HG02938 (cell line): ENCODE results near the gene OMP.

Experiments used
- ATAC-seq: cut with Tn5 transposase; IDR thresholded peaks from one replicate; pipeline ENCODE4 v1.9.1; 2021; ENCODE audit warnings: mild to moderate bottlenecking, moderate library complexity; ENCODE audit not compliant: unreplicated experiment

OMP gene

DNA sequence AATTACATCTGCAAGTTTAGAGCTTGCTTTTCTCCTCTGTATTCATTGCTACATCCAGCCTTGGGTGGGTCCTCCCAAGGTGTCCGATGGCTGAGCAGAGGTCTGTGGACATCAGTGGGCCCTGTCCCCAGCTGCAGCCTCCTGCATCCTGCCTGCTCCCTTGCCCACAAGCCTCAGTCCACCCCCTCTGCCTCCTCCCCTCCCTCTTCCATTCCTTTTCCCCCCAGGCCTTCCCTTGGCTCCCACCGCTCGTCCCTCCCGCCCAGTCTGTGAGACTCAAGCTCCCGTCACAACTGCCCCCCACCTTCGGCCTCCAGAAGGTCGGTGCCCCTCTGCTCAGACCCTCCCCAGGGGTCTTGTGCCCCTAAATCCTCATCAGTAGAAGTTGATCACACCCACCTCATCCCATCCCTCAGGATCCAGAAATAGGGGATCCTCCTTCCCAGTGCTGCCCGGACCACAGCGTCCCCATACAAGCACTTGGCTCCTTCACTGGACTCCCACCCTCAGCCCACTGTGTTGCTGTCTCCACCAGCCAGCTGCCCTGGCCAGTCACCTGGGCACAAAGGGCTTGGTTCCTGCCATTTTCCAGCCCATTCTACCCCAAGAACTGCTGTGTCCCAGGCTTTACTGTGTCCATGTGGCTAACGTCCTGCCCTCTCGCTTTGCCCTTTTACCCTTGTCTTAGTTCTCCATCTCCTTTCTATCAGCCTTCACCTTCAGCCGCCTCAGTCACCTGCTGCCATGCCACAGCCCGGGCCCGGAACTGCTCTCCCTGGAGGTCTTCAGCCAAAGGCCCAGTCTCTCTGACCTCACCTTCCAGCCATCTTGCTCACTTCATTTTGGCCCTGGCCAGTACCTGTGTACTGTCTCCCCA, 2.2 kb upstream of the OMP start:
- no peak for ATAC-seq

GRCh38 chr11:77101043-77101537, 1.6 kb upstream of the OMP start:
- no peak for ATAC-seq

DNA sequence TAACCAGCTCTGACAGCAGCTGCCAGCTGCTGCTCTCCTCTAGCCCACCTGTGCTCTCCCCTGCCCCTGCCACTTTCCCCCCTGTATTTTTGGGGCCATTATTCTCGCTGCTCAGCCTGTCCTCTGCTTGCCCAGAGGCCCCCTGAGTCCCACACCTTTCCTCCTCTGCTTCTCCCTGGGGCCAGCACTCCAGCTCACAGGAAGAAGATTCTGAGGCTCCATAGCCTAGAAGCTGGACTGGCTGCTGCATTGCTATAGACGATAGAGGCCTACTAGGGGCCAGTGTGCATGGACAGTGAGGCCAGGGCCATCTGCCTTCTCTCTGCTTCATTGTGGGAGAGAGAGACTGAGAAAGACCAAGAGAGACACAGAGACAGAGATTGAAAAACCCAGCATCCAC, 679 bp downstream of the OMP start:
- no peak for ATAC-seq

DNA sequence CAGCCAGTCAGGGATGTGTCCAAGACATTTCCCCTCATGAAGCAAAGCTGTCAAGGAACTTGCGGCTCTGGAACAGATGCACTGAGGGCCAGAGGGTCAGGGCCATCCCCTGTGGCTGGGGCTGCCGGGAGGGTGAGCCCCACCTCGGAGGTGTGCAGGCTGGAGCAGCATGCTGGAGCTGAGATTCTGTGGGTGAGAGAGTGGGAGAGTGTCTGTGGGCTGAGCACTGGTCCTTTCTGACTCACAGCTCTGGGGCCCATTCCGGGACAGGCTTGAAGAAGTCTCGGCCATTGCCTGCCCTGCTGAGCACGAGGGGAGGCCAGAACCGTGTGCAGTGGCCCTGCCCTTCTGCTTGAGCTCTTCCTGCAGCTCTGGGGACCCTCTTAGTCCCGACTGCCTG, 2.1 kb downstream of the OMP start:
- ATAC-seq, result no peak

- ATAC-seq, result no peak
Observed at GRCh38 chr11:77106321-77106720, 3.7 kb downstream of the OMP start.

DNA sequence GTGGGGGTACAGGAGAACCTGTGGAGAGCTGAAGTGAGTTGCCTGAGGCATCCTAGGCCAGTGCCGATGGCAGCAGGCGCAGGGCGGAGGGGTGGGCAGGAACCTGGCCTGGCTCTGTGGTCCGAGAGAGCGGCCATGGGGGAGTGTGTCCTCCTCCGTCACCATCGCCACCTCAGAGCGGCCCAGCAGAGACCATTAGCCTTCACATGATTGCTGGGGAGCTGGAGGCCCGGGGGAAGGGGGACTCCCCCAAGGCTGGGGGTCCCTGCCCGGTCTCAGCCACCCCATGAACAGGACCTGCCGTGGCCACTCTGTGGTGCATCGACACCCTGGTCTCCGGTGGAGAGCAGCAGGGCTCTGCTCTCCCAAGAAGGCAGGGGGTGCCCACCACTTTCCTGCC, 4.1 kb downstream of the OMP start:
- no peak for ATAC-seq

DNA sequence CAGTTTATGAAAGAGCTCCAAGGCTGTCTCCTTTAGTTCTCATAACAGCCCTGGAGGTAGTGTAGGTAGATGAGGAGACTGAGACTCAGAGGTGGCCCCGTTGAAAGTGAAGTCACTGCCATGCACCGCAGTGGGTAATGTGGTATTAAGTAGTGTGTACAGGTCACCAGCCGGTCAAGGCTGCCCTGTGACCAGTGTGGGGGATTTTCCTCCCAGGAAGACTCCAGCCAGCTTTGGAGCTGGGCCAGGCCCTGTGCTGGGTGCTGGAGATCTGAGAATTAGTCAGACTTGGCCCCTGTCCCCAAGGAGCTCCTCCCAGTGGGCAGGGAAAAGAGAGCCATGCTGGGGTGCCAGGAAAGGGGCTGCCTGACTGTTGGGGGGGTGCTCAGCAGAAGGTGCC, 5.3 kb downstream of the OMP start:
- ATAC-seq, result no peak

DNA sequence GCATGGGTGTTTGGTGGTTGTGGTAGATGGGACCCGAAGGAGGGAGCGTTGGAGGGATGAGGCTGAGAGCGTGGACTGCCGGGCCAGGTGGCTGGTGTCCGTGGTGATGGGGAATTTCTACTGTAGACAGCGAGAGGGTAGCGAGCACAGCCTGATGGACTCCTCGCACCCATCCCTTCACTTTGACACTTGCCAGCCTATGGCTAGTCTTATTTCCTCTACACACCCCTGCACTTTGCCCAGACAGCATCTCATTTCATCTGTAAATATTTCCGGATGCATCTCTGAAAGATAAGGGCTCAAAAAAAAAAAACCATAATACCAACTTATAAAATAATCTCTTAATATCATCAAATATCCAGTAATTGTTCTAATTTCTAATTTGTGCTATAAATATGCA, 5.8 kb downstream of the OMP start:
- ATAC-seq, result no peak

DNA sequence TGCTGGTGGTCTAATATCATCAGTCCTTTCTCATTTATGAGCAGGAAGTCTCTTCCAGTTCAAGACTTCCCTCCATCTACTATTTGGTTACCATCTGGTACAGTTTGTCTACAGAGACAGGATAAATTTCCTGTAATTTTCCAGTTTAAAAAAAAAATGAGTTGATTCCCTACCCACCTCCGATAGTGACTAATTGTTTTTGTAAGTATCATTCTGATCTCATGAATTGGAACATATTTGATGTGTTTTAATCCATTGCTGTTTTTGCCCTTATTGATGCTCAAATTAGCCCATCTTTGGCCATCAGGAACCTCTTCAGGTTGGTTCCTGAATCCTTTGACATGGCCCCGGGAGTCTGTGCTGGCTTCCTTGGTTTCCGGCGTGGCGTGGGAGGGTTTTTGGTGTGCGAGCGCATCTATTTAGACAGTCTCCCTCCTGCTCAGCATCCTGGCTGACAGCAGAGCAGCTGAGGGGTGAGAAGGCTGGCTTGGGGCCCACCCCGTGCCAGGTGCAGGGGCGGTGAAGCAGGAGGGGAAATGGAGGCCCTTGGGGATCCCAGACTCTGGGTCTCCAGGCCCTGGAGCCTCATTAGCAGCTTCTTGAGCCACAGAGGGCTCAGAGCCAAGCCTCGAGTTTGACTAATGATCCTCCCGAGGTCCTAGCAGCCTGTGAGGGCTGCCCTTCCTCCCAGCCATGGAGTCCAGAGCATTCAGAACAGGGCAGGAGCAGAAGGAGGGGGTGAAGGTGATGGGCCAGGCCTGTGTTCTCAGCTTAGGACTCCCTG, 6.8 kb downstream of the OMP start:
- ATAC-seq, result no peak

GRCh38 chr11:77110836-77111235, 8.2 kb downstream of the OMP start:
- no peak for ATAC-seq

DNA sequence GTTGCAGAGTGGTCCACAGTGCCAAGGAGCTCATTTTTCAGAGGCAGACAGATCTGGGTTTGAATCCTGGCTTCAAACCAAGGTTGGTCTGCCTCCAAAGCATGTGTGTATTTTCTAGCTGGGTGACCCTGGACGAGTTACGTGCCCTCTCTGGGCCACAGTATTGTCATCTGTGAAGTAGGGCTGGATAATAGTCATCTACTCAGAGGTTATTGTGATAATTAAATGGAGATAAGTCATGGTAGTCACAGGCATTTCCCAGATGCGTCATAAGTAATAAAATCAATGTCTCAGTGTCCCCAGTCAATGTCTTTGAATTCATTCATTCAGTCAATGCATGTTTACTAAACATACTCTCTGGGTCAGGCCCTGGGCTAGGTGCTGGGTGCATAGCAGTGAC, 8.6 kb downstream of the OMP start:
- no peak for ATAC-seq

DNA sequence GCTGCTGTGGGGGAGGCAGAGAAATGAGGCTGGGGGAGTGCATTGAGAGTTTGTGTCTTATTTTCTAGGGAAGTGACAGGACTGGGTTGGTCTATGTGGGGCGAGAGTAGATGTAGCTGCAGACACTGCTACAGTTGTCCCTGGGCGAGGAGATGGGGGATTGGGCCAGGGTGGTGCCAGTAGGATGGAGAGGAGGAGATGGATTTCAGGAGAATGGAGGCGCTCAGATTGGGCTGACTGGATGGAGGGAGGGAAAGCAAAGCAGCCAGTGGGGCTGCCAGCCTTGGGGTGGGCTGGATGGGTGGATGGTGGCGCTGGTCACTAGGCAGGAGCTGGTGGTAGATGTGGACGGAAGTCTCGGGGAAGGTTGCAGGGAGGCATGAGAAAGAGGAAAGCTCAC, 9.3 kb downstream of the OMP start:
- no peak for ATAC-seq

DNA sequence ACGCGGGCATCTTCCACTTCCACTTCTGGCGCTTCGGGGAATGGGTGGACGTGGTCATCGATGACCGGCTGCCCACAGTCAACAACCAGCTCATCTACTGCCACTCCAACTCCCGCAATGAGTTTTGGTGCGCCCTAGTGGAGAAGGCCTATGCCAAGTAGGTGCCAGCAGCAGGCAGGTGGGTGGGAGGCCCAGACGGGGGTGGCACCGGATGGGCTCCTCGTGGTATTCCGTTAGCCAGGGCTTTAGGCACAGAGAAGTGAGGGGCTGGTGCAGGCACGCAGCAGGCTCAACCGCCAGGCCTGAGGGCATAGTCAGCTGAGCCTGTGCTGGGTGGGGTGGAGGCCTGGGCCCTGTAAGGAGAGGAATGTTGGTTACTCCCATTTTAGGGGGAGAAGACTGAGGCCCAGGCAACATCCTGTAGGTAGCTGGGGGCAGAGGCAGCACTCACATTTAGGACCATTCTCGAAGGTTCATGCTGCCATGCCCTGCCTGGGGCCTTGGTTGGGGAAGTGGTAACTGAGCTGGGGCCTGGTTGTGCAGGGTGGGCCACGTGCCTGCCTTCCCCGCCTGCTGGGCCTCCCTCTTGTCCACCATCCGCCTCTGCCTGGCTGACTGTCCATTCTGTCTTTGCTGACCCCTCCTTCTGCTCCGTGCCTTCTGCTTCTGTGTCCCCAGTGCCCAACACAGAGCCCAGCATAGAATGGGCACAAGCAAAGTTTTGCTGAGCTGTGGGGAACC, 10.2 kb downstream of the OMP start:
- no peak for ATAC-seq

GRCh38 chr11:77113382-77114088, 10.9 kb downstream of the OMP start:
- ATAC-seq, result no peak

GRCh38 chr11:77114089-77114463, 11.4 kb downstream of the OMP start:
- ATAC-seq, result no peak

GRCh38 chr11:77115181-77115611, 12.6 kb downstream of the OMP start:
- no peak for ATAC-seq

- ATAC-seq, result no peak
Observed at GRCh38 chr11:77115956-77116355, 13.3 kb downstream of the OMP start.

DNA sequence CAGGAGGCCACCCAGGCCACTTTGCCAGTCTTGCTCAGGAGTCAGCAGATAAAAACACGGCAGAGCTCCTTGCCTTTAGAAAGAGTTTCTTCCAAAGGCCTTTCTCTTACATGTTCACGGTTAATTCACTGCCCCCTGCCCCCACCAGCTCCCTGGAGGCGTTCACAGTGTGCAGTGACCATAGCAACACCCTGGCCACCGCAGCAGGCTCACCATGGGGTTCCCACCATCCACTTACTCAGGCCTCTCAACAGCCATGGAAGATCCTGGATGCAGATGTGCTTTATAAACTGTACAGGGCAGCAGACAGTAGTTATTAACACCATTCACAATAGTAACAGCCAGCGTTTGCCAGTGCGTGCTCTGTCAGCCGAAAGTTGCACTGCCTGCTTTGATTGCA, 14.9 kb downstream of the OMP start:
- no peak for ATAC-seq

- ATAC-seq, result no peak
Observed at GRCh38 chr11:77118086-77118485, 15.4 kb downstream of the OMP start.

- no peak for ATAC-seq
Observed at GRCh38 chr11:77118971-77119370, 16.3 kb downstream of the OMP start.

- ATAC-seq, result no peak
Observed at GRCh38 chr11:77119531-77119936, 16.9 kb downstream of the OMP start.
